GM12878 (cell line): Measurements from ENCODE around the gene HMG20B. TPM values are rescaled to one million over a fixed set of nuclear protein-coding genes. Genes with fewer than 3 reads are reported as not detected.

Source experiments
- ASH2L ChIP-seq: fragments of 300-600, 200-600 bp; sonication (generic); IDR thresholded peaks from 2 replicates; pipeline ENCODE4 v1.6.1; 2017; ENCODE audit warnings: low read depth, mild to moderate bottlenecking, borderline replicate concordance
- CHD2 ChIP-seq: IDR thresholded peaks from 2 replicates; pipeline ENCODE4 v1.6.1; 2011; ENCODE audit warnings: low read depth, low read length, improper control_type of control experiment, borderline replicate concordance
- EGR1 ChIP-seq, 2 experiments: IDR thresholded peaks; 1 replicate in 1 of 2; 2 replicates in 1 of 2; pipeline ENCODE4 v1.6.1; 2011 to 2012; ENCODE audit warnings: low read depth in 2 of 2, low read length in 2 of 2, borderline replicate concordance in 1 of 2, mild to moderate bottlenecking in 1 of 2, moderate library complexity in 1 of 2
- FOS ChIP-seq: IDR thresholded peaks from 3 replicates; pipeline ENCODE4 v1.6.1; 2011; ENCODE audit warnings: borderline replicate concordance; ENCODE audit not compliant: insufficient read length; ENCODE audit errors: extremely low read depth
- IKZF2 ChIP-seq, 2 experiments: fragments of 450-650 bp; IDR thresholded peaks; 2 replicates each; pipeline ENCODE4 v1.6.1; 2017; ENCODE audit warnings: mild to moderate bottlenecking in 2 of 2, moderate library complexity in 2 of 2
- MLLT1 ChIP-seq: fragments of 450-650 bp; IDR thresholded peaks from 2 replicates; pipeline ENCODE4 v1.6.1; 2016; ENCODE audit warnings: mild to moderate bottlenecking
- MTA2 ChIP-seq: fragments of 450-650 bp; IDR thresholded peaks from 2 replicates; pipeline ENCODE4 v1.6.1; 2016; ENCODE audit warnings: low read depth, mild to moderate bottlenecking, moderate library complexity
- NFIC ChIP-seq: IDR thresholded peaks from 2 replicates; pipeline ENCODE4 v1.6.1; 2012; ENCODE audit warnings: low read depth, mild to moderate bottlenecking, inconsistent platforms, low read length, moderate library complexity
- PAX5 ChIP-seq: IDR thresholded peaks from 2 replicates; pipeline ENCODE4 v1.6.1; 2011; ENCODE audit warnings: low read depth, low read length, borderline replicate concordance
- PKNOX1 ChIP-seq: fragments of 450-650 bp; IDR thresholded peaks from 2 replicates; pipeline ENCODE4 v1.6.1; 2016; ENCODE audit warnings: mild to moderate bottlenecking
- POLR2A ChIP-seq: IDR thresholded peaks from 2 replicates; pipeline ENCODE4 v1.6.1; 2011; ENCODE audit warnings: low read depth, mild to moderate bottlenecking, low read length
- POLR2AphosphoS5 ChIP-seq: IDR thresholded peaks from 2 replicates; pipeline ENCODE4 v1.6.1; 2011; ENCODE audit warnings: mild to moderate bottlenecking, low read length, inconsistent platforms
- PRDM15 ChIP-seq: fragments of 450-650 bp; formaldehyde crosslinking; IDR thresholded peaks from 2 replicates; pipeline ENCODE4 v1.4.0; 2020; ENCODE audit warnings: mild to moderate bottlenecking, moderate library complexity
- RUNX3 ChIP-seq: IDR thresholded peaks from 2 replicates; pipeline ENCODE4 v1.6.1; 2012; ENCODE audit warnings: low read length, inconsistent platforms
- SIN3A ChIP-seq: IDR thresholded peaks from 2 replicates; pipeline ENCODE4 v1.6.1; 2012; ENCODE audit warnings: low read depth, low read length, improper control_type of control experiment
- SMAD5 ChIP-seq: IDR thresholded peaks from 2 replicates; pipeline ENCODE4 v1.6.1; 2016; ENCODE audit warnings: antibody characterized with exemption, low read depth
- SP1 ChIP-seq: IDR thresholded peaks from one replicate; pipeline ENCODE4 v1.6.1; 2011; ENCODE audit warnings: low read depth, low read length
- TAF1 ChIP-seq: IDR thresholded peaks from 2 replicates; pipeline ENCODE4 v1.6.1; 2011; ENCODE audit warnings: mild to moderate bottlenecking, low read depth, low read length, borderline replicate concordance
- TARDBP ChIP-seq: IDR thresholded peaks from 2 replicates; pipeline ENCODE4 v1.6.1; 2016; ENCODE audit warnings: borderline replicate concordance
- ZNF24 ChIP-seq: fragments of 450-650 bp; IDR thresholded peaks from 2 replicates; pipeline ENCODE4 v1.6.1; 2017; ENCODE audit warnings: antibody characterized with exemption, mild to moderate bottlenecking
- ZNF687 ChIP-seq: fragments of 450-650 bp; IDR thresholded peaks from 2 replicates; pipeline ENCODE4 v1.6.1; 2017; ENCODE audit warnings: mild to moderate bottlenecking, moderate library complexity
- polyA plus RNA-seq, 11 experiments: library from polyadenylated mRNA; depleted of rRNA in 4 of 11; unstranded in 6 of 11; stranded (reverse) in 5 of 11; fragments of >200 nt; fragmentation: Nextera tagmentation in 4 of 11; fragmentation: Illumina TruSeq in 1 of 11; extraction: Ambion mirVana in 4 of 11; extraction: Trizol in 1 of 11; gene quantifications; 1 replicate in 1 of 11; 2 replicates in 10 of 11; pipeline versions ENCODE4 v1.2.1 to v1.2.3, GENCODE V29; 2011 to 2016; ENCODE audit warnings: inconsistent platforms in 2 of 11, missing spikeins in 2 of 11, low read depth in 1 of 11
- total RNA-seq, 4 experiments: library from RNA; depleted of rRNA in 3 of 4; stranded (reverse); fragments of >200 nt in 3 of 4; fragmentation: Illumina TruSeq in 1 of 4; extraction: Trizol in 1 of 4; gene quantifications; 2 replicates each; pipeline versions ENCODE4 v1.2.1 to v1.2.3, GENCODE V29; 2013 to 2021

The HMG20B gene
- total and polyA plus RNA-seq, 10 of the 15 experiments (the other 5 are each of a cell fraction or from before 2014, with no cell fraction given): 0.37 to 92.7 (median 47.0) TPM

- TF ChIP-seq PRDM15: no peak
- TF ChIP-seq CHD2: peak; percentile 87
- peak; percentile 53 for TF ChIP-seq FOS
- TF ChIP-seq PAX5: peak; percentile 45; the same call in 1 of the 2 replicates
- no peak for TF ChIP-seq IKZF2 (IDR thresholded peaks at IDR 0.05)
- TF ChIP-seq MLLT1: peak; percentile 53; the same call in 1 of the 2 replicates
- TF ChIP-seq SMAD5: no peak
- TF ChIP-seq MTA2: peak; percentile 34; the same call in 1 of the 2 replicates
- 0 out of 2 replicates have a peak, but pooled peaks have one; percentile 41 for TF ChIP-seq SIN3A
- peak; percentile 34; the same call in 1 of the 2 replicates for TF ChIP-seq POLR2AphosphoS5
- TF ChIP-seq PKNOX1: no peak
- no peak for TF ChIP-seq NFIC
- TF ChIP-seq ZNF687: peak; percentile 84
- no peak for TF ChIP-seq ZNF24
- TF ChIP-seq EGR1 (IDR thresholded peaks at IDR 0.05; ENCODE audit: borderline replicate concordance in 1 of 2, low read depth in 2 of 2, low read length in 2 of 2): peak in 1 of 2 experiments; percentile 75; a peak in 2 of 3 replicates
- TF ChIP-seq ASH2L: no peak
- peak; percentile 60 for TF ChIP-seq RUNX3
- TF ChIP-seq SP1: peak; percentile 98
- no peak for TF ChIP-seq TARDBP
- peak; percentile 62; the same call in 1 of the 2 replicates for TF ChIP-seq TAF1
- TF ChIP-seq POLR2A: peak; percentile 86
These were observed 15.1 kb upstream of the HMG20B start, which contains the start of gene MFSD12 (continued) for GRCh38 chr19:3557461-3558248.
